ENCODE data around the gene KIF6.

DNA sequence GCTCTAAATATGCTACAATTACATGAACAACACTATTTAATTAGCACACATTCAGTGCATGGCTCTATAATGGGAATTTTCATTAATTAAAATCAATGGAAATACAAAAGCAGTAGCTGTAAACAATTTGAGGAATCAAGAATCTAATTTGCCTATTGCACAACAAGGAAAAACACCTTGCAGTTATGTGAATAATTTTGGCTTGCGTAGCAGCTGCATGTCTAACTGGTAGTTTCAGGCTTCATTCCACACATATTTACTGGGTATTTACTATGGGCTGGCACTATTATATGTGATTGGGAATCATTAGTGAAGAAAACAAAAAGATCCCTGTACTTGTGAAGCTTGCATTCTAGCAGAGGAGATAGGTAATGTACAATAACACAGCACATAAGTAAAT, 26.4 kb downstream of the KIF6 start:
- TF ChIP-seq REST (IDR thresholded peaks at IDR 0.05; ENCODE audit: insufficient replicate concordance, low read depth) (no peak), CTCF (IDR thresholded peaks at IDR 0.05; ENCODE audit: insufficient read depth, low read length) (no peak)
